HPDE6-E6E7 (cell line): ENCODE results near the gene SLC35F6.
"Not testable (repeated sequence)": the region's sequence is repeated elsewhere in the genome, so short reads cannot be mapped to it uniquely, and the experiment has no call there.

Source experiments
- DNase-seq: peaks from one replicate; pipeline ENCODE4 v3.0.0; 2011; ENCODE audit warnings: missing footprints; ENCODE audit errors: extremely low spot score

SLC35F6 gene

DNA sequence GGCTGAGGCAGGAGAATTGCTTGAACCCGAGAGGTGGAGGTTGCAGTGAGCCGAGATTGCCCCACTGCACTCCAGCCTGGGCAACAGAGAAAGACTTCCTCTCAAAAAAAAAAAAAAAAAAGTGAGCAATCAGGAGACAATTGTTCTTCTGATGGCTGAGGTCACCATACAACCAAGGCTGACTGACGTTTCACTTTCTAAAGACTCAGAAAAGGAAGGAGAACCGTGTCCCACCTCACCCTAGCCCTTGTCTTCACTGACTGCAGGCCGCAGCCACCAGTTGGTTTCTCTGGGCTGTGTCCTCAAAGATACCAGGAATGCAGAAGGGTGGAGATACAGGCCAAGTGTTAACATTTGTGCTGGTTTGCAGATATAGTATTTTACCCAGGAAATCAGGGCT, 7.7 kb upstream of the SLC35F6 start:
- no peak for DNase-seq

DNA sequence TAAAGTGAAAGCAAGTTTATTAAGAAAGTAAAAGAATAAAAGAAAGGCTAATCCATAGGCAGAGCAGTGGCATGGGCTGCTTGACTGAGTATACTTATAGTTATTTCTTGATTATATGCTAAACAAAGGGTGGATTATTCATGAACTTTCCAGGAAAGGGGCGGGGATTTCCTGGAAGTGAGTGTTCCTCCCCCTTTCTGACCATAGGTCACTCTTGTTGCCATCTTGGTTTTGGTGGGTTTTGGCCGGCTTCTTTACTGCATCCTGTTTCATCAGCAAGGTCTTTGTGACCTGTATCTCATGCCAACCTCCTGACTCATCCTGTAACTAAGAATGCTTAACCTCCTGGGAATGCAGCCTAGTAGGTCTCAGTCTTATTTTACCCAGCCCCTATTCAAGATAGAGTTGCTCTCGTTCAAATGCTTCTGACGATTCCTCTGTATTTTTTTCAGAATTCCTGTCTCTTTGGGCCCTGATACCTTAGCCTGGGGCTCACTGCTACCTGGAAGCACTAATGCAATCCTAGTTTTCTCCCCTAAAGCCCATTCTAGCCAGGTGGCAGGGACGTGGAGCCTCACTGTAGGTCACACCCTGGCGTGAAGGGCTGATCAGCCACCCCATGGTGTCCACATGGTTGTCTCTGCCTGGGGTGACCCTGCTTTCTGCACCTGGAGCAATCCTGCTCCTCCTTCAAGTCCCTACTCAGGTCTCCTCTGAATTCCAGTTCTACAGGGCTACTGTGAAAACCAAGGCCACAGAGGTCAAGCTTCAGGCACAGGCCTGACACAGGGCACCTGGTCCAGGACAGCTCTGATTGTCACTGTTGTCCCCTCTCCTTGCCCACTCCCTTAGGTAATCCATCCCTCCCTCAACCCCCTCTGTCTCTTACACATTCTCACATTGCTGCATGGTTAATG, 6.0 kb upstream of the SLC35F6 start:
- DNase-seq = no peak

- no peak for DNase-seq
These were observed 5.2 kb upstream of the SLC35F6 start for GRCh38 chr2:26758790-26759321.

GRCh38 chr2:26759845-26760244, 4.2 kb upstream of the SLC35F6 start:
- DNase-seq = no peak

DNA sequence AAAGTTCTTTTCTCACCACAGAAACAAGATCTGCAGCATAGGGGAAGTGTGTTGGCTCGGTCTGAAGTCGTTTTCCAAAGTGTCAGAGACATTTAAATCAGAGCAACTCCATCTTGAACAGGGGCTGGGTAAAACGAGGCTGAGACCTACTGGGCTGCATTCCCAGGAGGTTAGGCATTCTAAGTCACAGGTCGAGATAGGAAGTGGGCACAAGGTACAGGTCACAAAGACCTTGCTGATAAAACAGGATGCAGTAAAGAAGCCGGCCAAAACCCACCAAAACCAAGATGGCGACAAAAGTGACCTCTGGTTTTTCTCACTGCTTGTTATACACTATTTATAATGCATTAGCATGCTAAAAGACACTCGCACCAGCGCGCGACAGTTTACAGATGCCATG, 3.1 kb upstream of the SLC35F6 start:
- DNase-seq = not testable (repeated sequence)

- no peak for DNase-seq
These were observed 1.1 kb upstream of the SLC35F6 start for GRCh38 chr2:26763019-26763418.

DNA sequence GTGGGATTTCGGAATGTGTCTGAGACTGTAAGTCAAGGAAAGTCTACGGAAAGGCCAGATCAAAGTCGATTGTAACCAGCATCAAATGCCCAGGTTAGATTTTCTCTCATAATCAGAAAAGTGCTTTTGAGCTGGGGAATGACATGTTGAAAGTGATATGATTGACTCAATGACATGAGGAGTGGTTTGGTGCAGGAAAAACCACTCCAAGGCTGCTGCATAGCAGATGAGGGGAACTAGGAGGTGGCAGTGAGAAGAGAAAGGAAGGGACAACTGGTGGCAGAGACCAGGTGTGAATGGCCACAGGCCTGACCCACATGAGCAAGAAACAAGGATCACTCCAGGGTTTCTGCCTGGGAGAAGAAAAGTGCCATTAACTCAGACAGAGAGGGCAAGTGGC, 822 bp downstream of the SLC35F6 start:
- DNase-seq = no peak

DNA sequence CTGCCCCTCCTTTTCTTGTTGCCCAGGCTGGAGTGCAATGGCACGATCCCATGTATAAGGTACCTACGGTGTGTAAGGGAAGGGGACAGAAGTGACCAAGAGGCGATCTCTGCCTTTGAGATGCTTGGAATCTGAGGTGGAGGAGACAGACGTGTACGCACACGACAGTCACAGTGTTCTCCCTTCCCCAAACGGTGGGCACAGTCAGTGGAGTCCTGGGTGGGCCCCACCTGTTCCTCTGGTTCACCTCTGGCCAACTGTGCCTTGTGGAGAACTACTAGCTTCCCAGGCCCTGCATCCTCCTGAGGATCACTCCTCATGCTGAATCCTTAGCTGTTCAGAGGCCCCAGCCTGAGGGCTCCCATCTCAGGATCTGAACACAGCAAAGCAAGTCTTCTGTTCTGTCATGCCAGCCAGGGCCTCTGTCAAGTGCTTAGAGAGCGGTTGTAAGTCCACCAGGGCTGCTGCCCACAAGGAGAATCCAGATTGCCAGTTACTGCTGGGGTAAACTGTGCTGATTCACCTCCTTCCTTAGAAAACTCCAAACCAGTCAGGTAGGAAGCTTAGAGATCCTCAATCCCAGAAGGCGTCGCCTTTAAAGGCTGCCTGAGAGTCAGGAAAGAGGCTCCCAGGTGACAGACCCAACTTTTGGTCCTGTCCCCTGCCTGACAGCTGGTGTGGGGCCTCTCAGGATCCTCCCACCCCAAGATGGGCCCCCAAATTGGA, 1.6 kb downstream of the SLC35F6 start:
- no peak for DNase-seq

DNA sequence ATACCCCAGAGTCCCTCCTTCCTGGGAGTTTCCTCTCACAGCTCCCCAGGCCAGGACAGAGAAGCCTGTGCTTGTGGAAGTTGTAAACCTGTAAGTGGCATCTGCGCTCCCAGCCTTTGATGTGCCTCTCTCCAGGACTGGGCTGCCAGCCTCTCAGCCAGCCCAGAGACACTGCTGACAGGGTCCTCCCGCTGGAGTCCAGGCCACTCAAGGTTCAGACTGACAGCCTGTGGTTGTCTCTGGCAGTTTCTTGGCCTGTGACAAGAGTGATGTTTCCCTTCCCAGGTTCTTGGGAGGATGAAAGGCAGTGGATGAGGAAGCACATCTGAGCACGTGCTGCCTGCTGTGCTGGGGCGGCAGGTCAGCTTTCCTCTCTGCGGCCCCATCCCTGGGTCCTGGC, 3.0 kb downstream of the SLC35F6 start:
- no peak for DNase-seq

DNA sequence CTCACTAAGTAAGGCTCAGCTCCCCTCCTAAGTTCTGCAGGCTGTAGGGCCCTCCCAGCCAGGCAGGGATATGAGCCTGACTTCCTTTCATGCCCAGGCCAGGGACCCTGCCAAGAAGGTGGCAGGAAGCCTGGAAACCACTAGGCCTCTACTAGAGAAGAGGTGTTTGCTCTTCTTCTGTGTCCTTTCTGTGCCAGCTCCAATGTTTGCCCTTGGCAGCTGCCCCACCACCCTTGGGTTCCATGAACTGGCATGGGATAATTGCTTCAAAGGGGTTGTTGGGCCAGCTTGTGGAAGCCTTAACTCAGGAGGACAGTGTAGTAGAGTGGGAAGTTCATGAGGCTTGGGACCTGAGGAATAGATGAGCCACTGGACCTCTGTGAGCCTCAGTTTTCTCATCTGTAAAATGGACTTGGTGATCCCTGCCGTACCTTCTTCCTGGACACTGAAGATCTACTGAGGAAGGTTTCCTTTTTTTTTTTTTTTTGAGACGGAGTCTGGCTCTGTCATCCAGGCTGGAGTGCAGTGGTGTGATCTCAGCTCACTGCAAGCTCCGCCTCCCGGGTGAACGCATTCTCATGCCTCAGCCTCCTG, 3.9 kb downstream of the SLC35F6 start:
- DNase-seq = no peak

- no peak for DNase-seq
These were observed 4.6 kb downstream of the SLC35F6 start for GRCh38 chr2:26768759-26769088.

GRCh38 chr2:26769089-26769761, 5.1 kb downstream of the SLC35F6 start:
- peak; percentile 74 for DNase-seq

DNA sequence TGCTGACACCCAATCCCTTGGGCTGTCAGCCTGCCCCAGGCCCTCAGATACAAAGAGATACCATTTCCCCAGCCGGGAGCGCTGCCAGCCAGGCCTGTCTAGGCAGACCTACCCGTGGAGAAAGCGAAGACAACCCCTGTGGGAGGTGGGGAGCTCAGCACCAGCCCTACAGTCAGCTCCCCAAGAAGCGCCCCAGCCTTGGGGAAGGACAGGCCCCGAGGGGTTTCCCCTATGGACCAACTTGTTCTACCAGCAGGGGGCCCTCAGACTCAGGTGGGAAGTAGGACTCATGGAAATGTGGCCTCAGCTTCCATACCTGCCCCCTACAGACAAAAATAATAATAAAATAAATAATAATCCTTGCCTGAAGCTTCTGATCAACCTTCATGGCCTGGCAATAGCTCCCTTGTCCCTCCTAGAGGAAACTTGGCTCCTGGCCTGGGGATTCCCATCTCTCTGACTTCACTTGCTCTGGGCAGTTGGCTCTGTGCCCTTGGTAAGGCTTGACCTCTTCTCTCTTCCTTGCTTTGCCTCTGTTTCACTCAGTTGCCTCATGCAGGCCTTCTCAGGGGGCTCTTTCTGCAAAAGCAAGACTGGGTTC, 7.0 kb downstream of the SLC35F6 start:
- DNase-seq = peak; percentile 76

DNA sequence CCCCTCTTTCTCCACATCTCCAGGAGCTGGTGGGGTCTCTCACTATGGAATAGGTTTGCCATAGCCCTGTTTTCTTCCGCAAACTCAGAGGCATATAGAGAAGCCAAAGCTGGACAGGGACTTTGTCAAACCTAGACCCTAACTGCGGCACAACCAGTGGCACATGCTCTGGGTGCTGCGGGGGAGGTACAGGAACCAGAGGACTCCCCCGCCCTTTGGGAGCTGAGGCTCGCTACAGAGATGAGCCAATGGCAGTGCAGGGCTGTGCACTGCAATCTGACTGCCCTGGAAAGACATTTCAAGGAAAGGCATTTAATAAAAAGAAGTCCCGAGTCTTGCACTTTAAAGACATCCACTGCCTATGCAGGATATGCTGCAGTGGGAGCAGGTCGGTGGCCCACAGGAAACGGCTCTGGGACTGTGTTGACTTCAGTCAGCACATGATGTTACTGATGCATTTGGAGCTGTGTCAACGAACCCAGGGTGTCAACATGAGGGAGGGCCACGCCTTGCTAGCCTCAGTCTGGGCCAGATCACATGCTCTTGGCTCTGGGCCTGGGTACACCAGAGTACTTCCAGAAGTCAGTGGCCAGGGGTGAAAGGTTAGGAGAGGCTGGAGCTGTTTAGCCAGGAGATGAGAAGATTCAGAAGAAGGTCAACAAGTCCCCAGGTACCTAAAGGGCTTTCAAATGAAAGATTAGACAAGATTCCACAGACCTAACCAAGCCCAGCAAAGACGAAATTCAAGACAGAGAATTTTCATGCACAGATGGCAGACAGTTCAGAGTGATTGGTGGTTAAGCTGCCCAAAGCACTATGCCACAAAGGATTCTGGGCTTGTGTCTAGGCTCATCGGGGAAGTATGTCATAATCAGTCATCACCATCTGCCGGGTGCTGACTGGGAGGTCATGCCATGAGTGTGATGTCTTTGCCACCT, 8.2 kb downstream of the SLC35F6 start:
- DNase-seq = no peak

DNA sequence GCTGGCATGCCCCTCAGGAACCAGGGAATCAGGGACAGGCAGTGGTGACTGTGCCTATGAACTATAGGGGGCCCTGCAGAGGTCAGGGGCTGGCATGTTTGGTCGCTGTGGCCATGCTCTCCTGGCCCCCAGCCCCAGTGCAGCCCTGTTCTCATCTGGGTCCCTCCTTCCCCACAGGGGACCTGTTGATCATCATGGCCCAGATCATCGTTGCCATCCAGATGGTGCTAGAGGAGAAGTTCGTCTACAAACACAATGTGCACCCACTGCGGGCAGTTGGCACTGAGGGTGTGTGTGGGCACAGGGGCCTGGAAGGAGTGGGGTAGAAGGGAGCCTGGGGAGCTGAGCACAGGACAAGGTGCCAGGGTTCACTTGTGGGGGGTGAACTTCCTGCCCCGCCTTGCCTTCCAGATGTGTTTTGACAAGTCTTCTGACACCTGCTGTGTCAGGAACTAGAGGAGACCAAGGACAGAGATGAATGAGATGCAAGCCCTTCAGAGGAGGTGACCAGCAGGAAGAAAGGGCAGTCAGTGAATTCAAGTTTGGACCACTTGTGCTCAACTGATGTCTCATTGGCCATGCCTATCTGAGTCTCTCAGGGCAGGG, 12.2 kb downstream of the SLC35F6 start:
- no peak for DNase-seq

DNA sequence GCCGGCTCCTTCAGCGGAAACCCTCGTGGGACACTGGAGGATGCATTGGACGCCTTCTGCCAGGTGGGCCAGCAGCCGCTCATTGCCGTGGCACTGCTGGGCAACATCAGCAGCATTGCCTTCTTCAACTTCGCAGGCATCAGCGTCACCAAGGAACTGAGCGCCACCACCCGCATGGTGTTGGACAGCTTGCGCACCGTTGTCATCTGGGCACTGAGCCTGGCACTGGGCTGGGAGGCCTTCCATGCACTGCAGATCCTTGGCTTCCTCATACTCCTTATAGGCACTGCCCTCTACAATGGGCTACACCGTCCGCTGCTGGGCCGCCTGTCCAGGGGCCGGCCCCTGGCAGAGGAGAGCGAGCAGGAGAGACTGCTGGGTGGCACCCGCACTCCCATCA, 14.0 kb downstream of the SLC35F6 start:
- DNase-seq = no peak

- no peak for DNase-seq
These were observed 14.4 kb downstream of the SLC35F6 start for GRCh38 chr2:26778507-26778906.

DNA sequence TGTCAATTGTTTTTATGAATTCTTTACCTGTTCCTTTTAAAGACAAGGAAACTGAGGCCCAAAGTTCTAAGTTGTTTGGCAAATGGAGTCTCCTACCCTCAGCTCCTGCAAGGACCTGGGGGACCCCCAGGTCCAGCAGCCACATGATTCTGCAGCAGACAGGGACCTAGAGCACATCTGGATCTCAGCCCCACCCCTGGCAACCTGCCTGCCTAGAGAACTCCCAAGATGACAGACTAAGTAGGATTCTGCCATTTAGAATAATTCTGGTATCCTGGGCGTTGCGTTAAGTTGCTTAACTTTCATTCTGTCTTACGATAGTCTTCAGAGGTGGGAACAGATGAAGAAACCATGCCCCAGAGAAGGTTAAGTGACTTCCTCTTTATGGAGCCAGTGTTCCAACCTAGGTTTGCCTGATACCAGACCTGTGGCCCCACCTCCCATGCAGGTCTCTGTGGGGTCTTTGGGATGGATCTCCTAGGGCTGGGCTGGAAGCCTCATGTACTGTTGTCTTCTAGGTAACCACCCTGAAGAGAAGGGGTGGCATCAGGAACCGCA, 16.2 kb downstream of the SLC35F6 start:
- no peak for DNase-seq

DNA sequence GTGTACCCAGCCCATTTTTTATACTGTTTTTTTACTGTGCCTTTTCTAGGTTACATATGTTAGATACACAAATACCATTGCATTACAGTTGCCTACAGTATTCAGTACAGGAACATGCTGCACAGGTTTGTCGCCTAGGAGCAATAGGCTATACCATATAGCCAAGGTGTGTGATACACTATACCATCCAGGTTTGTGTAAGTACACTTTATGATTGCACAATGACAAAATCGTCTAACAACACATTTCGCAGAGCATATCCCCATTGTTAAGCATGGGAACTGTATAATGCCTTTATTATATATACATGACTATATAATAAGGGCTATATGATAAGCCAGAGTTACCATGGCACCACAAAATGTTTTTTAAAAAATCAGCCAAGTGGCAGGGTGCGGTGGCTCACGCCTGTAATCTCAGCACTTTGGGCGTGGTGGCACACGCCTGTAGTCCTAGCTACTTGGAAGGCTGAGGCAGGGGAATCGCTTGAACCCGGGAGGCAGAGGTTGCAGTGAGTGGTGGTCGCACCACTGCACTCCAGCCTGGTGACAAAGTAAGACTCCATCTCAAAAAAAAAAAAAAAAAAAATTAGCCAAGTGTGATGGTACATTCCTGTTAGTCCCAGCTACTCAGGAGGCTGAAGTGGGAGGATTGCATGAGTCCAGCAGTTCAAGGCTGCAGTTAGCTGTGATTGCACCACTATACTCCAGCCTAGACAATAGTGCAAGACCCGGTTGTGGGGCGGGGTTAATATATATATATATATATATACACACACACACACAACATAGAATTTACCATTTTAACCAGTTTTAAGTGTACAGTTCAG, 19.0 kb downstream of the SLC35F6 start:
- no peak for DNase-seq
